Stimulated activated naive CD4-positive, alpha-beta T cell treated with Interleukin-2 at 50 U/mL for 16 hours (primary cell): ENCODE results near the gene PLCG2.
"Not testable (repeated sequence)": the region's sequence is repeated elsewhere in the genome, so short reads cannot be mapped to it uniquely, and the experiment has no call there.

Source experiments
- DNase-seq: peaks from one replicate; lab custom pipeline; 2025; lab: John Stamatoyannopoulos, UW

PLCG2 gene

DNA sequence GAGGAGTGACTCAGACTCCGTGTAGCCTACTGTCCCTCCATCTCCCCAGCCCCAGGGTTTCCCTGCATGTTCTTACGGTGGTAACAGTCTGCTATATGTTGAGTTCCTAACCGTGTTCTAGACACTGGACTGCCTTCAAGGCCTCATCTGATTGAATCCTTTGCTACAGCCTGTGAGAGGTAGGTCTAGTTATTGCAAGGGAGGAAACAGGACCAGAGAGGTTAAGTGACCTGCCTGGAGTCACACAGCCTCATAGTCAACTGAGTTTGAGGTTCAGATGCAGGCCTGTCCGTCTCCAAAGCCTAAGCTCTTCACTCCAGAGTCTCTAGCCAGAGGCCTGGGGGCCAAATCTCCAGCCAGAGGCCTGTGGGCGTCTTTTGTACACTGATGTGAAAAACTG lies 134.1 kb downstream of the PLCG2 start:
- no peak for DNase-seq

DNA sequence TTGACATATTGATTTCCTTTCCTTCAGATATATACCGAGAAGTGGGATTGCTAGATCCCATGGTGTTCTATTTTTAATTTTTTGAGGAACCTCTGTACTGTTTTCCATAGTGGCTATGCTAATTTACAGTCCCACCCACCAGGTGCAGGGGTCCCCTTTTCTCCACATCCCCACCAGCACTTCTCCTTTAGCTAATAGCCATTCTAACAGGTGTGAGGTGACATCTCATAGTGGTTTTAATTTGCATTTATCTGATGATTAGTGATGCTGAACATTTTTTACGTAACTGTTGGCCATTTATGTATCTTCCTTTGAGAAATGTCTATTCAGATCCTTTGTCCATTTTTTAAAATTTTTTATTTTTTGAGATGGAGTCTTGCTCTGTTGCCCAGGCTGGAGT lies 138.3 kb downstream of the PLCG2 start:
- DNase-seq: no peak

DNA sequence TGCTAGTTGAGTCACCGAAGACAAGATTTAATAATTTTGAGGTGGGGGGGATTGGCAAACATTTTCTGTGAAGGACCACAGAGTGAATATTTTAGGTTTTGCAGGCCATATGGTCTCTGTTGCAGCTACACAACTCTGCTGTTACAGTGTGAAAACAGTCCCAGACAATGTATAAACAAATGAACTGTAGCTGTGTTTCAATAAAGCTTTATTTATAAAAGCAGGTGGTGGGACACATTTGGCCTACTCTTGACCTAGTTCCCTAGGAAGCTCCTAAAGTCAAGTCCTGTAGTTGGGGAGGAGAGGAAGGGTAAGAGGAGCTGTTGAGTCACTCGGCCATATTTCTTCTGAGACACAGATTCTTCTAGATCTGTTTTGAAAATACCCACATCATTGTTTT lies 139.8 kb downstream of the PLCG2 start:
- no peak for DNase-seq

DNA sequence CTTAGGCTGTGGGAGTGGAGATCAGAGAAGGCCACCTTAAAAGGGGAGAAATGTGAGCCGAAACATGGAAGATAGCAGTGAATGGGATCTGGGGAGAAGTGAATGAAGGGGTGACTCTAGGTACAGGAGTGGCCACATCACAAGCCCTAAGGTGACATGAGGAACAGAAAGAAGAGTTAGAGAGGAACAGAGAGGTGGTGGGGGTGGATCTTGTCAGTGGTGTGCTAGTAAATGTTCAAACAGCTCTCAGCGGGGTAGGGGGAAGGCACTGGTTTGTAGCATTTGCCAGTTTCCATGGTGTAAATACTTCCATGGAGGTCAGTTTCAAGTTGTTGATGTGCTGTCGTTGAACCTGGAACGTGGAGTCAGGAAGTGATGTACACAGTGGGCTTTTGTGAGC lies 141.4 kb downstream of the PLCG2 start:
- no peak for DNase-seq

- no peak for DNase-seq
These were observed 142.2 kb downstream of the PLCG2 start for GRCh38 chr16:81921085-81921814.

DNA sequence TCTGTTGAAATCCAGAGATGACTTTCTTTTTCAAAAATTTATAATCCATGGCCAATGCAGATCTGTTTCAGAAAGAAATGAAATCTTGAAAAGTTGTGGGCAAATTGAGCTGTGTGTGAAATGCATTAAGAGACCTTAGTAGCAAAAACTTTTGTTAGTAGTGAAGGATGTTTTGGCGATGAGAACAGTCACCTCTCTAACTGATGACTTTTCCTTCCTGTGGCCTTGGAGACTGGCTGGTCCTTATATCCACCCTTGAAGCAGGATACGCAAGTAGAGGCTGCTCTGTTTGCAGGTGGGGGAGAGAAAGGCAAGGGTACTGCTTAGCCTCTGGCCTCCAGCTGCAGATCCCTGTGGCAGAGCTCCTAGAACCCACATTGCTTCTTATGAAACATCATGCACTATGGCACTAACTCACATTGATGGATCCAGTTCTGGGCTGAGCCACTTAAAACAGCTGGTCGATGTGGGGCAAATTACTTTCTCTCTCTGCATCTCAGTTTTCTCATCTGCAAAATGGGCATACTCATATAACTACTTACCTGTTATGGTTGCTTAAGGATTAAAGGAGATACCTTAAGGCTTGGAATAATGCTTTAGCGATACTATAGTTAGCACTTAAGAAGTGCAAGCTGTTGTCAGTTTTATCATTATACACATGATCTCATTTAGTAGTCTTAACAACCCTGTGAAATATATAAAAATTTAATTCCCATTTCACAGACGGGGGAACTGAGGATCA lies 142.9 kb downstream of the PLCG2 start:
- DNase-seq: no peak

GRCh38 chr16:81923296-81923695 lies 144.2 kb downstream of the PLCG2 start:
- no peak for DNase-seq

DNA sequence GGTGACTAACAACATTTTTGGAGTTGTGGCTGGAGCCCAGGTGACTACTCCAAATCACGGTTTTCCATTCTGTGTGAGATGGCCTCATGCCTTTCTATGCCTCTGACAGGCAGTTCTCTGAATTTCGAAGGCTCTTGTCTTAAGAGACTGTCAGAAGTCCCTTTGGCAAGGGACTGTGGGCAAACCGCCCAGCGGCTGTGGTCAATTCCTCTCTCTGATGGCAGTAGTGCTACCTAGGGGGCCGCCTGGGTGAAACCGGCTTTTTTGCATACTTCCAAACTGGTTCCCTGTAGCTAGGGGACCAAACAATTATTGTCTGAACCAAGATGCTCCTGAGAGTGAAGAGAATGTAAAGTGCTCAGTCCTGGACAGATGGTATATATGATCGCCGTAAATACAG lies 145.9 kb downstream of the PLCG2 start:
- DNase-seq: no peak

GRCh38 chr16:81926036-81926435 lies 146.9 kb downstream of the PLCG2 start:
- DNase-seq: no peak

DNA sequence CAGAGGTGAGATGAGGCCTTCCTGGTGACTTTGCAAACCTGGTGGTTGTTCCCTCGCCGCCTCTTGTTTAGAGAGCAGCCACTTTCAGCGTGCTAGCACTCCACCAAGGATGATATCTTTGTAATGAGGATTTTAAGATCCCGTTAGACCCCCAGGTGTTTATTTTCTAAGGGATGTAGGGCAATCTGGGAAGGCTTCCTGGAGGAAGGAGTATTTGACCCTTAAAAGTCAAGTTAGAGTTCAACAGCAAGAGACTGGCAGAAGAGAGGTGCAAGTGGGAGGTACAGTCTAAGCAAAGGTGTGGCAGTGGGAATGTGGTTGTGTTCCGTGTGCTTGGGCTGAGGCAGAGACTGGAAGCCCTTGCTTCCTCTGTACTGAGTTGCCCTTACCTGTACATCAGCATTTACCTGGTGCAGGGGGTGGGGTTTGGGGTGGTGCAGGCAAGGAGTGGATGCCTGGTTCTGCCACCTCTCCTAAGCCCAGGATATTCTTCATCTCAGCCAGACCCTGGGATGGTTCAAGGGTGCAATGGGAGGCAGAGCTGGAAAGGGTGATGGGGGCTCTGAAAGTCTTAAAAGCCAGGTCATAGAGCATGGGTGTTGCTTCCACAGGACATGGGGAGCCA lies 148.6 kb downstream of the PLCG2 start:
- no peak for DNase-seq

- no peak for DNase-seq
These were observed 149.3 kb downstream of the PLCG2 start for GRCh38 chr16:81928271-81928918.

- DNase-seq: no peak
These were observed 149.9 kb downstream of the PLCG2 start for GRCh38 chr16:81928975-81929374.

DNA sequence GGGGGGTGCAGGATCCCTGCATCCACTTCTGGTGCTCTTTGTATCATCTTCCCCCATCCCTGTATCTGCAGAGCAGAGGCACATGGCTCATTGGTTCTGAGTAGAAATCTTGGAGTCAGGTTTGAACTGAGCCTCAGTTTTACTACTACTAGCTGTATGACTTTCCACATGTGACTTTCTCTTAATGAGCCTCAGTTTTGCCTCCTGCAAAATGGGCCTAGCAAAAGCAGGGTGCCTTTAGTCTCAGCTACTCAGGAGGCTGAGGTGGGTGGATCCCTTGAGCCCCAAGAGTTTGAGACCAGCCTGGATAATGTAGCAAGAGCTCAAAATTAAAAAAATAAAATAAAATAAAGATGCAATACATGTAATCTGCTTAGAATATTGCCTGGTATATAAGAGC lies 150.8 kb downstream of the PLCG2 start:
- no peak for DNase-seq

DNA sequence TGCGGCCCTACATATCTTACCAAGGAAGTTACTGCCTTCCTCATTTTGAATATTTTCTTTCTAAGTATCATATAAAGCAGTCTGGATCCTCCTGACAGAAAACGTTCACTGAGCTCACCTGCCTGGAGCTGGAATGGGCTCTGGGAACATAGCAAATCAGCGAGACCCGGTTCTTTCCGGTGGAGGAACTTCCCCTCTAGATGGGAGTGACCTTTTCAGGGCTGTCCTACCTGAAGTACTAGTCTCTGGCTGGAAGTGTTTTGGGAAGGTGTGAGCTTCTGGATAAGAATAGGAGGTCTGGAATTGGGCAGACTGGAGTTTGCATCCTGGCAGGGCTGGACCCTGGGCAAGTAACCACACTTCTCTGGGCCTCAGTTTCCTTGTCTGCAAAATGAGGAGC lies 152.8 kb downstream of the PLCG2 start:
- no peak for DNase-seq

DNA sequence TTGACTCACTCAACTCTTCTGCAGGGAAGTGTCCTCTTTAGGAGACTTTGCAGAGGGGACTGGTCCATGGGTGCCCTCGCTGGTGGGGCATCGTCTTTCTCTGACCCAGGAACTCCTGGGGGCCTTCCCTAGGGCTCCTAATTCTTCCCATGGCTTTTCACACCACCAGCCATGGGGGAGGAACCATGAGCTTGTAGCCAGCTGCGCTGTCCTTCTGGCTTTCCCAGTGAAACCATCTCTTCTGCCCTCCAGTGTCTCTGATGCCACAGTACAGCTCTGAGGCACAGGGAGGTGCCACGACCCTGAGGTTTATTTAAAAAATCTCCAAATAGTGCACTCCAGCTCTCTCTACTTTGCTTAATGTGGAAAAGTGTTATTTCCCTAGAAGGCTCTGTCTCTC lies 153.6 kb downstream of the PLCG2 start:
- DNase-seq: no peak

DNA sequence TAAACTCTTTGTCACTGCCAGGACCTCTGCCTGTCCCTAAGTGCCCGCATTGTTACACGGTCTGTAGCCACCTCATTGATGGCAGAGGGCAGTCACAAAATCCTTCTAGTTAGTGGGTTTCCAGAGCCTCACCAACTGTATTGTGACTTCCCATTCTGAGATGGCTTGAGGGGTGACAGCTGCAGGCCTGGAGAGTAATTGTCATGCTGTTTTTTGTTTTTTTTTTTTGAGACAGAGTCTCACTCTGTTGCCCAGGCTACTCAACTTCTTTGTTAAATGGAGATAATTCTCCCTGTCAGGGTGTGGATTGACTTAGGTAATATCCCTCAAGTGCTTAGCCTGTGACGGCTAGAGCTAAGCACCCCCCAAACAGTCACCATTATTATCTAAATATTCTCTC lies 154.3 kb downstream of the PLCG2 start:
- no peak for DNase-seq

DNA sequence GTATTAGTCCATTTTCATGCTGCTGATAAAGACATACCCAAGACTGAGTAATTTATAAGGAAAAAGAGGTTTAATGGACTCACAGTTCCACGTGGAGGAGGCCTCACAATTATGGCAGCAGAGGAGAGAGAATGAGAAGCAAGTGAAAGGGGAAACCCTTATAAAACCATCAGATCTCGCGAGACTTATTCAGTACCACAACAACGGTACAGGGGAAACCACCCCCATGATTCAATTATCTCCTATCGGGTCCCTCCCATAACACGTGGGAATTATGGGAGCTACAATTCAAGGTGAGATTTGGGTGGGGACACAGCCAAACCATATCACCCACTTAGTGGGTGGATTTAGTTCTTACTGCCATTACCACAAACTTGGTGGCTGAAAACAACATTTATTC lies 155.6 kb downstream of the PLCG2 start:
- not testable (repeated sequence) for DNase-seq

DNA sequence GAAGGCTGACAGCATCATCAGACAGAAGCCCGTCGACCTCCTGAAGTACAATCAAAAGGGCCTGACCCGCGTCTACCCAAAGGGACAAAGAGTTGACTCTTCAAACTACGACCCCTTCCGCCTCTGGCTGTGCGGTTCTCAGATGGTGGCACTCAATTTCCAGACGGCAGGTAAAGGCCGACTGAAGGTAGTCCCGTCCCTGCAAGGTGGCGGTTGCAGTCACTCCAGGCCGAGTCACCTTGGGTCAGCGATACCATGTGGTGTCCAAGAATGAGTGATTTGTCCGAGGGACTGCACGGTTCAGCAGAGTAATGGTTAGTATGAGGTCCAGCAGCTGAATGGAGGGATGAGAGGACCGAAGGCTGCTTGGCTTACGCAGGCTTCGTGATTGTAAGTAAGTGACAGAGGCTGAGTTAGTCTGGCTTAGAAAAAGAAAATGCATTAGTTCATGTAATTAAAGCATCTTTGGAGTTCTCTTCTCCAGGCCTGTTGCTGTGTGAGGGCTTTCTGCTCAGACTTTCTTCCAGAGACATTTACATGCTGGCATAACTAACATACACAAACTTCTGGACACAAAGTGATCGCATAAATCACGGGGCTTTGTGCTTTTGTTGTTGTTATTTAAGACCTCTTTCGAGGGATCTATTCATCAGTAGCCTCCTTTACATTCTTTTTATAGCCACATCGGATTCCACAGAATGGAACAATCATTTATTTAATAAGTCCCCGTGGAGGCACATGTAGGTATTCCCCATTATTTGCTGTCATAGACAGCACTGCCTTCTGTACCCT lies 157.3 kb downstream of the PLCG2 start:
- no peak for DNase-seq

DNA sequence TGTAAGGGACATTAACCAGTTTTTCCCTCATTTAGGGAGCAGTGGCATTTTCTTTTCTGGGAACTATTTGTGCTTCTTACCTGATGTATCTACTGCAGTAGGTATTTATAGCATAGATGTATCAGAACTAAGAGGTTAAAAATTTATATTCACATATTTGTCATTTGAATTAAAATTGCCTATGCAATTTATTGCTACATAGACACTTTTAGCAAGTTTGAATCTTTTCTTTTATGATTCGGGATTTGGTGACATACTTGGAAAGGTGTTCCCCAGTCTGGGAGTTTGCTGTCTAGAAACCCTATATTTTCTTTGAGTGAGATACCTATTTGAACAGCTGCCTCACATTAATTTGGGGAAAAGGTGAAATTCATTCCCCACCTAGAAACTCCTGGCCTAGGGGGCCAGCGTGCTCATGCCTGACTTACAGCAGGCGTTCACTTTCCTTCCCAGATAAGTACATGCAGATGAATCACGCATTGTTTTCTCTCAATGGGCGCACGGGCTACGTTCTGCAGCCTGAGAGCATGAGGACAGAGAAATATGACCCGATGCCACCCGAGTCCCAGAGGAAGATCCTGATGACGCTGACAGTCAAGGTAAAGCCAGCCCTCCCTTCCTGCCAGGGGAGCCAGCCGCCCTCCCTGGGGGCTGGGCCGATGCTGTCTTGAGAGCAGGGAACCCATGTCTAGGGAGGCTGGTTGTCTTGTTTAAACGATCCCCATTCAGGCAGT lies 158.4 kb downstream of the PLCG2 start:
- no peak for DNase-seq

GRCh38 chr16:81938326-81939163 lies 159.5 kb downstream of the PLCG2 start:
- no peak for DNase-seq
